ENCODE measurements around the gene PLCXD3.
A peak's percentile ranks its signal among the peaks of the same experiment; 100 is the strongest.

PLCXD3 gene

GRCh38 chr5:41275813-41276512 lies 234.4 kb downstream of the PLCXD3 start:
- DNase-seq, result no peak

GRCh38 chr5:41270423-41271251 lies 239.8 kb downstream of the PLCXD3 start:
- DNase-seq, result peak; percentile 47

DNA sequence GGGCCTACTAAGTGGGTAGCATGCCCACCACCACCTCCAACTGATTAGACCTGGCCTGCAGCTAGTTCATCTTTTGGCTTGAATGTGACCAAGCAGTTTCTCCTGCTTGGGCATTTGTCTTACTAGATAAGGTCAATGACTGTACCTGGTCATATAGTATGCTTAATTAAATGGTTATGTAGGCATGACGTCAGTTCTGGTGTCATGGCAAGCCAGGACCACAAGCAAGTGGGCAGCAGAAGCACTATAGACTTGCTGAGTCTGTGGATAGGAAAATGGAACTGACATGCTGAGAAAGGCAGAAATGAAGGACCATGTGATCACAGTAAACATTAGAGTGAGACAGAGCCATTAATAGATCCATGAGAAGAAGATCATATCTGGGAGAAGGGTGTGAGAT lies 241.5 kb downstream of the PLCXD3 start:
- no peak for DNase-seq

GRCh38 chr5:41266377-41266776 lies 244.0 kb downstream of the PLCXD3 start:
- no peak for DNase-seq

GRCh38 chr5:41264019-41264418 lies 246.4 kb downstream of the PLCXD3 start:
- DNase-seq, result no peak

GRCh38 chr5:41263335-41263734 lies 247.1 kb downstream of the PLCXD3 start:
- DNase-seq, result no peak
